Ishikawa (cell line): ENCODE measurements around the gene NUDT7.

ENCODE experiments used
- CEBPB ChIP-seq: IDR thresholded peaks from 2 replicates; pipeline ENCODE4 v1.6.1; 2012
- EP300 ChIP-seq: IDR thresholded peaks from 2 replicates; pipeline ENCODE4 v1.6.1; 2012; ENCODE audit warnings: borderline replicate concordance
- FOXM1 ChIP-seq: IDR thresholded peaks from 2 replicates; pipeline ENCODE4 v1.6.1; 2012; ENCODE audit warnings: low read depth, borderline replicate concordance
- MAX ChIP-seq: IDR thresholded peaks from 2 replicates; pipeline ENCODE4 v1.6.1; 2012
- RAD21 ChIP-seq: IDR thresholded peaks from 2 replicates; pipeline ENCODE4 v1.6.1; 2012; ENCODE audit warnings: low read depth
- REST ChIP-seq: IDR thresholded peaks from 2 replicates; pipeline ENCODE4 v1.6.1; 2012; ENCODE audit warnings: low read depth, mild to moderate bottlenecking
- TAF1 ChIP-seq: IDR thresholded peaks from 2 replicates; pipeline ENCODE4 v1.6.1; 2012; ENCODE audit warnings: low read depth, mild to moderate bottlenecking
- TCF12 ChIP-seq: IDR thresholded peaks from 2 replicates; pipeline ENCODE4 v1.6.1; 2012; ENCODE audit warnings: low read depth
- TEAD4 ChIP-seq: IDR thresholded peaks from 2 replicates; pipeline ENCODE4 v1.6.1; 2012
- USF1 ChIP-seq: IDR thresholded peaks from 2 replicates; pipeline ENCODE4 v1.6.1; 2012
- ZBTB7A ChIP-seq: IDR thresholded peaks from 2 replicates; pipeline ENCODE4 v1.6.1; 2012; ENCODE audit warnings: low read depth

GRCh38 chr16:77675464-77676324, 46.6 kb upstream of the NUDT7 start:
- no peak for TF ChIP-seq TAF1
- TF ChIP-seq TEAD4, result no peak
- TF ChIP-seq MAX, result no peak
- TF ChIP-seq EP300, result no peak
- no peak for TF ChIP-seq ZBTB7A
- no peak for TF ChIP-seq REST
- TF ChIP-seq RAD21, result peak; percentile 95
- TF ChIP-seq TCF12, result no peak
- no peak for TF ChIP-seq USF1
- no peak for TF ChIP-seq CEBPB
- no peak for TF ChIP-seq FOXM1
